ENCODE measurements around the gene EIF4A2. TPM values are rescaled to one million over a fixed set of nuclear protein-coding genes. Genes with fewer than 3 reads are reported as not detected.

EIF4A2 gene
- total and polyA plus RNA-seq, 2 of the 13 experiments (the other 11 are each of a cell fraction or from before 2014, with no cell fraction given), result 480 to 596 TPM

DNA sequence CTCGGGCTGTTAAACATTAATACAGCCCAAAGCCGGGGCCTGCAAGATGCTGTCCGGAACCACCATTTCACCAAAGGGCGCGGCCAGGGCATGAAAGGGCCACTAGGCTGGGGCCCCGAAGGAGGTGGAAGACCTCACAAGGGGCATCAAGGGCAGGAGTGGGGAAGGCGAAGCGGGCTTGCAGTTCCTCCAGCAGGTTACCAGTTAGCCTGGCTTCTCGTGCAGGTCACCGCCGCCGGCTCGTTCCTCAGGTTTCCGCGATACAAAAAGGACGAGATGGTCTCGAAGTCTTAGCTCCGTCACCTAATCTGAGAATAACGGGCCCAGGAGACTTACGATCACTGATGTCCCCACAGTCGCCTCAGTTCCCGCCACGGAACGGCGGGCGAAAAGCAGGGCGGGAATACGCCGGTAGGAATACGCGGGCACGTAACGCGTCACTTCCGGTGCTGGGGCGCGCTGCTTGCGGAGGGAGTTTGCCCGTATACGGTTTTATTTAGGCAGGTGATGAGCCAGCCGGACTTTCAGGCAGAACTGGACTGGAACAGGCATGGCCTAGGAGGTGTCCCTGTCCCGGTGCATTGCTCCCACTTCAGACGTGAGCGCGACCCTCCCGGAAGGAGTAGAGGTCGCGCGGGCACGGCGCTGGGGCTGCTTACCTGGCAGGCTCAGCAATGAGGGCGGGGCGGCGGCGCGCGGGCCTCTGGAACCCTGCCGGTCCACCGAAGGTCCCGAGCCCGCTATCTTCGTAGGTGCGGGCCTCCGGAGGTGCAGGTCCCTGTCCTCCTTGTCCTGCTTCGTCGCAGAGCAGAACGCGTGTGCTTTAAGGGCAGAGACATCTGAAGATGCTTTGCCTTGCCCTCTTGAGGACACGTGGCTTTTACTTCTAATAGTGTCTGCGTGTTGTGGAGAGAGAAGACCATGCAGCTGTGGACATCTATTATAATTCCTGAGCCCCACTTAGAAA is 23.0 kb downstream of the EIF4A2 start, which contains the start of gene RFC4 (continued):
- peak; percentile 78; the same call in 1 of the 2 replicates for TF ChIP-seq ZNF550 (CRISPR knock-in tag; IDR thresholded peaks at IDR 0.05; ENCODE audit: borderline replicate concordance)
- TF ChIP-seq ZNF441 (CRISPR knock-in tag; IDR thresholded peaks at IDR 0.05; ENCODE audit: borderline replicate concordance), result peak; percentile 65; the same call in 1 of the 2 replicates
- TF ChIP-seq HNF4G (IDR thresholded peaks at IDR 0.05; ENCODE audit: borderline replicate concordance, low read depth, low read length), result no peak
- TF ChIP-seq HNF4G (CRISPR knock-in tag; IDR thresholded peaks at IDR 0.05; ENCODE audit: borderline replicate concordance, low read depth), result peak; percentile 60; the same call in 1 of the 2 replicates
- TF ChIP-seq RNF2 (conservative IDR thresholded peaks at IDR 0.05; ENCODE audit: low read depth), result no peak
- TF ChIP-seq ZFP36L2 (CRISPR knock-in tag; IDR thresholded peaks at IDR 0.05), result no peak
- TF ChIP-seq, protein P1, sequence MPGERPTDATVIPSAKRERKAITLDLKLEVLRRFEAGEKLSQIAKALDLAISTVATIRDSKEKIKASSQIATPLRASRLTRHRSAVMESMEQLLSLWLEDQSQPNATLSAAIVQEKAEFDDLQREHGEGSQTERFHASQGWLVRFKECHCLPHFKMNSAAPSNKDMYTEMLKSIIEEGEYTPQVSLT (CRISPR knock-in tag; IDR thresholded peaks at IDR 0.05; ENCODE audit: borderline replicate concordance, low read depth), result no peak
- TF ChIP-seq ZNF292 (CRISPR knock-in tag; IDR thresholded peaks at IDR 0.05; ENCODE audit: borderline replicate concordance, low read depth), result peak; percentile 89
- TF ChIP-seq FOXA1 (IDR thresholded peaks at IDR 0.05), result no peak
- no peak; the same call in 1 of the 2 replicates for TF ChIP-seq FOXA1 (CRISPR knock-in tag; IDR thresholded peaks at IDR 0.05)
- TF ChIP-seq ZNF724P (CRISPR knock-in tag; IDR thresholded peaks at IDR 0.05; ENCODE audit: borderline replicate concordance), result peak; percentile 81
- TF ChIP-seq, protein P2, sequence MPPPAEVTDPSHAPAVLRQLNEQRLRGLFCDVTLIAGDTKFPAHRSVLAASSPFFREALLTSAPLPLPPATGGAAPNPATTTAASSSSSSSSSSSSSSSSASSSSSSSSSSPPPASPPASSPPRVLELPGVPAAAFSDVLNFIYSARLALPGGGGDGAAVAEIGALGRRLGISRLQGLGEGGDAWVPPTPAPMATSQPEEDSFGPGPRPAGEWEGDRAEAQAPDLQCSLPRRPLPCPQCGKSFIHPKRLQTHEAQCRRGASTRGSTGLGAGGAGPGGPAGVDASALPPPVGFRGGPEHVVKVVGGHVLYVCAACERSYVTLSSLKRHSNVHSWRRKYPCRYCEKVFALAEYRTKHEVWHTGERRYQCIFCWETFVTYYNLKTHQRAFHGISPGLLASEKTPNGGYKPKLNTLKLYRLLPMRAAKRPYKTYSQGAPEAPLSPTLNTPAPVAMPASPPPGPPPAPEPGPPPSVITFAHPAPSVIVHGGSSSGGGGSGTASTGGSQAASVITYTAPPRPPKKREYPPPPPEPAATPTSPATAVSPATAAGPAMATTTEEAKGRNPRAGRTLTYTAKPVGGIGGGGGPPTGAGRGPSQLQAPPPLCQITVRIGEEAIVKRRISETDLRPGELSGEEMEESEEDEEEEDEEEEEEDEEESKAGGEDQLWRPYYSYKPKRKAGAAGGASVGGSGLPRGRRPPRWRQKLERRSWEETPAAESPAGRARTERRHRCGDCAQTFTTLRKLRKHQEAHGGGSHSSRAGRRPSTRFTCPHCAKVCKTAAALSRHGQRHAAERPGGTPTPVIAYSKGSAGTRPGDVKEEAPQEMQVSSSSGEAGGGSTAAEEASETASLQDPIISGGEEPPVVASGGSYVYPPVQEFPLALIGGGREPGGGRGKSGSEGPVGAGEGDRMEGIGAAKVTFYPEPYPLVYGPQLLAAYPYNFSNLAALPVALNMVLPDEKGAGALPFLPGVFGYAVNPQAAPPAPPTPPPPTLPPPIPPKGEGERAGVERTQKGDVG (CRISPR knock-in tag; IDR thresholded peaks at IDR 0.05; ENCODE audit: borderline replicate concordance), result peak; percentile 69; the same call in 1 of the 2 replicates
- no peak for TF ChIP-seq RFXANK (CRISPR knock-in tag; IDR thresholded peaks at IDR 0.05)
- no peak for TF ChIP-seq ZBTB49 (CRISPR knock-in tag; IDR thresholded peaks at IDR 0.05; ENCODE audit: borderline replicate concordance)
- TF ChIP-seq, protein P3, sequence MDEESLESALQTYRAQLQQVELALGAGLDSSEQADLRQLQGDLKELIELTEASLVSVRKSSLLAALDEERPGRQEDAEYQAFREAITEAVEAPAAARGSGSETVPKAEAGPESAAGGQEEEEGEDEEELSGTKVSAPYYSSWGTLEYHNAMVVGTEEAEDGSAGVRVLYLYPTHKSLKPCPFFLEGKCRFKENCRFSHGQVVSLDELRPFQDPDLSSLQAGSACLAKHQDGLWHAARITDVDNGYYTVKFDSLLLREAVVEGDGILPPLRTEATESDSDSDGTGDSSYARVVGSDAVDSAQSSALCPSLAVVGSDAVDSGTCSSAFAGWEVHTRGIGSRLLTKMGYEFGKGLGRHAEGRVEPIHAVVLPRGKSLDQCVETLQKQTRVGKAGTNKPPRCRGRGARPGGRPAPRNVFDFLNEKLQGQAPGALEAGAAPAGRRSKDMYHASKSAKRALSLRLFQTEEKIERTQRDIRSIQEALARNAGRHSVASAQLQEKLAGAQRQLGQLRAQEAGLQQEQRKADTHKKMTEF (CRISPR knock-in tag; IDR thresholded peaks at IDR 0.05), result peak; percentile 87
- TF ChIP-seq TIGD3 (CRISPR knock-in tag; IDR thresholded peaks at IDR 0.05; ENCODE audit: borderline replicate concordance), result no peak
